ENCODE results near the gene KBTBD4. TPM values are rescaled to one million over a fixed set of nuclear protein-coding genes. Genes with fewer than 3 reads are reported as not detected.

KBTBD4 gene
- total RNA-seq (10 to 100 TPM; 13.3 to 29.9 (median 23.5) TPM), polyA plus RNA-seq (10 to 100 TPM; 11.3 to 15.9 (median 12.6) TPM)

DNA sequence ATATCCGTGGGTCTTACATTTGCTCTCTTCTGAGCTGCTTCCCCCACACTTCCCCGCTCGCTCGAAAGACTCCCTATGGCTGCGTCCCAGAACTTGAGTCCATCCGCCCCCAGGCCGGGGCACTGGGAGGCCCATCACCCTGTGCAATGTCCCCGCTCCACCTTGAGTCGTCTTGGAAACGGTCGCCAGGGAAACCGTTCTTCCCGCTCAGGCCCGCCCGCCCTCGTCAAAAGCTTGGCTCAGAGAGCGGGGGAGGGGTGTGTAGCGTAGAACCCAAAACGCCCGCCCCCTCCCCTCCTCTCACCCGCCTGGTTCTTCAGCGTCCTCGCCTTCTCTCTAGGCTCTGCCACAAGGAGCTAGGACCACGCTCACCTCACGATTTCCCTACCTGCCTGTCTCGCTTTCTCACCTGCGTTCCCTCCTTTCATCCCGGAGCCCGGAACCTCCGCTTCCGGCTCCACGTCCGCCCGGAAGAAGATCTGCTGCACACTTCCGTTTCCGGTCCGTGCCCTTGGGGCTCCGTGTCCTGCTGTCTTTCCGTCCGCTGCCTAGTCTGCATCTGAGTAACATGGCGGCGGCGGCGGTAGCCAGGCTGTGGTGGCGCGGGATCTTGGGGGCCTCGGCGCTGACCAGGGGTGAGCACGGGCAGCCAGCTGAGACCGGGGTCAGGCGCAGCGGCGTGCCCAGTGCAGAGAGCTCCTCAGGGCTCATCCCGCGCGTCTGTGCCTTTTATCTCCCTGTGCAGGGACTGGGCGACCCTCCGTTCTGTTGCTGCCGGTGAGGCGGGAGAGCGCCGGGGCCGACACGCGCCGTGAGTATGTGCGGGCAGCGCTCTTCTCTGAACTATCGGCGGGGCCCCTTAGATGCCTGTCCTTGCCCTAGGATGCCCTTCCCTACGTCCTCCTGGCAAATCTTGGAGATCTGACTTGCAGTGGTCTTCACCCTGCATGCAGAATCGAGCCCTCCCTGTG lies at the start of gene KBTBD4, which contains the start of gene NDUFS3:
Gene KBTBD4 (minus strand): TSS at position 447 of the 971 bp plus-strand sequence. CDS start 19 bp downstream, at position 428.
Gene NDUFS3 (plus strand): TSS at position 551 of the 971 bp plus-strand sequence. CDS start 18 bp downstream, at position 569.
- peak within 1 kb of the TSS; percentile 93 to 97 (median 94) for H3K4me3 ChIP-seq
- no peaks in the 10 kb centered on the region for H3K9me3 ChIP-seq
- no peaks in the 10 kb centered on the region for H3K27me3 ChIP-seq
- intact Hi-C loops (cut with DNase I): loop anchor here (5.0 kb wide), 1 partner anchor 172 kb away; the partner anchor contains the start of gene SLC39A13
- peaks cover 28 to 59% (median 37%) of the 10 kb centered on the region in 4 donors for H3K36me3 ChIP-seq
- 0 to 1% methylated on average over 72 of the region's 72 CpGs for WGBS, 2 donors
- TF ChIP-seq, protein P1, sequence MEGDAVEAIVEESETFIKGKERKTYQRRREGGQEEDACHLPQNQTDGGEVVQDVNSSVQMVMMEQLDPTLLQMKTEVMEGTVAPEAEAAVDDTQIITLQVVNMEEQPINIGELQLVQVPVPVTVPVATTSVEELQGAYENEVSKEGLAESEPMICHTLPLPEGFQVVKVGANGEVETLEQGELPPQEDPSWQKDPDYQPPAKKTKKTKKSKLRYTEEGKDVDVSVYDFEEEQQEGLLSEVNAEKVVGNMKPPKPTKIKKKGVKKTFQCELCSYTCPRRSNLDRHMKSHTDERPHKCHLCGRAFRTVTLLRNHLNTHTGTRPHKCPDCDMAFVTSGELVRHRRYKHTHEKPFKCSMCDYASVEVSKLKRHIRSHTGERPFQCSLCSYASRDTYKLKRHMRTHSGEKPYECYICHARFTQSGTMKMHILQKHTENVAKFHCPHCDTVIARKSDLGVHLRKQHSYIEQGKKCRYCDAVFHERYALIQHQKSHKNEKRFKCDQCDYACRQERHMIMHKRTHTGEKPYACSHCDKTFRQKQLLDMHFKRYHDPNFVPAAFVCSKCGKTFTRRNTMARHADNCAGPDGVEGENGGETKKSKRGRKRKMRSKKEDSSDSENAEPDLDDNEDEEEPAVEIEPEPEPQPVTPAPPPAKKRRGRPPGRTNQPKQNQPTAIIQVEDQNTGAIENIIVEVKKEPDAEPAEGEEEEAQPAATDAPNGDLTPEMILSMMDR (IDR thresholded peaks at IDR 0.05): no peak
- TF ChIP-seq POLR2AphosphoS5 (IDR thresholded peaks at IDR 0.05) (peak; percentile 84 to 95 (median 90)), EP300 (IDR thresholded peaks at IDR 0.05) (peak in 1 of 4 donors; percentile 19), POLR2A (IDR thresholded peaks at IDR 0.05) (peak; percentile 68 to 71)
- peaks cover 0 to 34% (median 26%) of the 10 kb centered on the region in 4 donors for H3K4me1 ChIP-seq
- peak; percentile 95 for DNase-seq
- peak within 1 kb of the TSS; percentile 87 to 90 (median 88) for H3K27ac ChIP-seq

DNA sequence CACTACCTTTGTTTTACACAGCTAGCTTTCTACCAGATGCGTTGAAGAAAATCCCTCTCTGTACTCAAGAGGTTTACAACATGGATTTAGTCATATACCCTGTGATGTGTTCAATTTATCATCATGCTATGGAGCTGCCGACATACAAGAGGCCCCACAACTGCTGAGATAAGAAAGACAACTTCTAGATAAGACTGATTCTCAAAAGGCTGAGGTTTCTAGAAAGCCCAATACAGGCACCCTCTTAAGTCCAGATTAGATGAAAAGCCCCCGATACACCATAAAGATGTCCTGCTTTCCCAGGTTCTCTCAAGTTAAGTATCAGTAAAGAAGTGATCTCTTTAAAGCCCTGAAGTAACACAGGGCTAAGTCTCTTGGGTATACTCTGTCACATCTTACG lies 49.3 kb upstream of the KBTBD4 start:
- peaks cover 15 to 100% (median 54%) of the 10 kb centered on the region in 4 donors for H3K36me3 ChIP-seq
- no peak for DNase-seq
- H3K9me3 ChIP-seq: no peaks in the 10 kb centered on the region
- 92 to 95% methylated on average over 4 of the region's 4 CpGs for WGBS, 2 donors
- H3K4me1 ChIP-seq: no peaks in the 10 kb centered on the region
- TF ChIP-seq, protein P1 (IDR thresholded peaks at IDR 0.05): no peak
- H3K27ac ChIP-seq: no peak overlapping the region
- intact Hi-C loops (cut with DNase I): no loop called here
- no peak overlapping the region for H3K4me3 ChIP-seq
- no peaks in the 10 kb centered on the region for H3K27me3 ChIP-seq

DNA sequence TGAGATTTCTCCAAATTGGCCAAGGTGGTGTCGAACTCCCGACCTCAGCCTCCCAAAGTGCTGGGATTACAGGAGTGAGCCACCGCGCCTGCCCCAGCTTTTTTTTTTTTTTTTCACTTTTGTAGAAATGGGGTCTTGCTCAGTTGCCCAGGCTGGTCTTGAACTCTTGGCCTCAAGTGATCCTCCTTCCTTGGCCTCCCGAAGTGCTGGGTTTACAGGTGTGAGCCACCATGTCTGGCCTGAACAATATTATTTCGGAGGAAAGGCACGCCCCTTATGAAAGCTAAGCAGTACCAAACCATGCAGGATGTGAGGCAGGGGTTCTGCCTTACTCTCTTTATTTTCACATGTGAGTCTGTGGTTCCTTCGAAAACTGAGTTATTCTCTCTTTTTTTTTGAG lies 47.5 kb upstream of the KBTBD4 start:
- H3K27ac ChIP-seq: no peak overlapping the region
- intact Hi-C loops (cut with DNase I): no loop called here
- H3K9me3 ChIP-seq: no peaks in the 10 kb centered on the region
- 99% methylated on average over 8 of the region's 8 CpGs for WGBS, 2 donors
- no peak overlapping the region for H3K4me3 ChIP-seq
- H3K36me3 ChIP-seq: peaks cover 15 to 100% (median 67%) of the 10 kb centered on the region in 4 donors
- no peak for TF ChIP-seq EP300 (IDR thresholded peaks at IDR 0.05)
- TF ChIP-seq, protein P1 (IDR thresholded peaks at IDR 0.05): no peak
- no peak for TF ChIP-seq POLR2AphosphoS5 (IDR thresholded peaks at IDR 0.05)
- no peak for TF ChIP-seq POLR2A (IDR thresholded peaks at IDR 0.05)
- H3K4me1 ChIP-seq: no peaks in the 10 kb centered on the region
- DNase-seq: no peak
- H3K27me3 ChIP-seq: no peaks in the 10 kb centered on the region

DNA sequence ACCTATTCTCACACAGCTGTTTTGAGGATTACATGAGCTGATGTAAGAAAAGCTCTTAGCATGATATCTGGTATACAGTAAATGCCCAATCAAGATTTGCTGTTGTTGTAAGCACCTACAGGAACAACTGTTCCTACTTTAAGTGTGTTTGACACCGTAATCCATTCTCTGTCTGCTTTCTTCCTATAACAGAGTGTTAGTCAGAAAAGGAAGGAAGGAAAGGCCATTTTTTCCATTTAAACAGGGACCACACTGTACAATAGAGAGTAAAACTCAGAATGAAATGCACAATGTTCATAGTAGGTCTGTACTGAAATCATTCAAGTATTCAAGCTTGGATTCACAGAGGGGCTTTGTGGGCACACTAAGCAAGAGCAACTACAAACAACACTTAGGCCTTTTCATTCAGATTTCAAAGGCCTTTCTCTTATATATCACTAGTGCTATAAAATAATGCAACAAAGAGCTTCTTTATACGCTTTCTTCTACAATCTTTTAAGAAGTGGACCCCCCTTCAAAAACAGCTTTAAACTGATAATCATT lies 42.1 kb upstream of the KBTBD4 start:
- Histone ChIP-seq H3K27me3 (no peaks in the 10 kb centered on the region), H3K4me1 (no peaks in the 10 kb centered on the region), H3K4me3 (no peak overlapping the region), H3K36me3 (peaks cover 6 to 85% (median 41%) of the 10 kb centered on the region in 4 donors), H3K9me3 (no peaks in the 10 kb centered on the region), H3K27ac (no peak overlapping the region)
- intact Hi-C loops (cut with DNase I): no loop called here
- no peak for DNase-seq
- 92 to 93% methylated on average over 2 of the region's 2 CpGs for WGBS, 2 donors
- TF ChIP-seq POLR2AphosphoS5 (IDR thresholded peaks at IDR 0.05) (no peak), EP300 (IDR thresholded peaks at IDR 0.05) (no peak), POLR2A (IDR thresholded peaks at IDR 0.05) (no peak)
- TF ChIP-seq, protein P1 (IDR thresholded peaks at IDR 0.05): no peak

All from sigmoid colon (tissue), 7 donors.